ENCODE measurements around the gene DOCK2. TPM values are rescaled to one million over a fixed set of nuclear protein-coding genes. Genes with fewer than 3 reads are reported as not detected.

The DOCK2 gene
- total and polyA plus RNA-seq, 2 donors (not counting 3 experiments of a cell fraction or from before 2014, with no cell fraction given) = 0.62 to 4.8 TPM

GRCh38 chr5:169886677-169887076 lies 249.6 kb downstream of the DOCK2 start:
- FAIRE-seq = no peak
- Histone ChIP-seq H2AFZ (ENCODE audit: low read depth, low read length) (no peak overlapping the region), H3K27ac (ENCODE audit: insufficient read depth, low read depth, low read length) (no peak overlapping the region), H3K9ac (replicated peaks; ENCODE audit: extremely low read depth, insufficient read depth, low read length) (no peak overlapping the region), H3K79me2 (ENCODE audit: control insufficient read depth, insufficient read depth, low read length) (peaks cover 6% of the 10 kb centered on the region), H3K4me2 (ENCODE audit: insufficient read depth, low read length) (no peak overlapping the region), H3K4me1 (ENCODE audit: control insufficient read depth, extremely low read depth, insufficient read depth, low read length) (no peaks in the 10 kb centered on the region), H3K27me3 (ENCODE audit: control insufficient read depth in 2 of 2, insufficient read depth in 2 of 2, low read length in 2 of 2) (no peaks in the 10 kb centered on the region), H3K9me1 (replicated peaks; ENCODE audit: control insufficient read depth, extremely low read depth, insufficient read depth, low read length) (no peaks in the 10 kb centered on the region), H3K4me3 (replicated peaks in 1 of 3; ENCODE audit: insufficient read depth in 1 of 3, low read depth in 1 of 3, low read length in 3 of 3) (no peak overlapping the region), H3K9me3 (replicated peaks; ENCODE audit: control insufficient read depth, insufficient read depth, low read length) (no peaks in the 10 kb centered on the region), H3K36me3 (ENCODE audit: control insufficient read depth in 2 of 2, extremely low read depth in 1 of 2, insufficient read depth in 2 of 2, low read length in 2 of 2) (peaks cover 0 to 8% of the 10 kb centered on the region in 2 experiments), H4K20me1 (replicated peaks; ENCODE audit: control insufficient read depth, extremely low read depth, insufficient read depth, low read length) (no peaks in the 10 kb centered on the region)
- no TSS peak for BruUV-seq (replicated peaks)
- intact Hi-C loops (cut with micrococcal nuclease) = no loop called here
- CTCF ChIA-PET = interaction anchor here (1.4 kb wide), 1 partner anchor 94 kb away, joined by 6 read pairs; the partner anchor contains the start of gene INSYN2B
- dilution Hi-C loops (cut with MboI; ENCODE audit: extremely low pct_ligation_motif_present, low sequenced_read_pairs) = no loop called here
- POLR2A ChIA-PET = no interaction called here
- DNase-seq (ENCODE audit: low read depth, low spot score) = no peak
- TF ChIP-seq CTCF (IDR thresholded peaks at IDR 0.05; ENCODE audit: extremely low read depth in 1 of 2, insufficient read depth in 1 of 2, low read depth in 1 of 2, low read length in 2 of 2) = no peak
- TF ChIP-seq MAX (IDR thresholded peaks at IDR 0.05; ENCODE audit: insufficient read depth, insufficient read length) = no peak
- no peak for TF ChIP-seq POLR2AphosphoS5 (IDR thresholded peaks at IDR 0.05; ENCODE audit: insufficient read depth, low read depth, low read length)
- TF ChIP-seq FOS (IDR thresholded peaks at IDR 0.05; ENCODE audit: borderline replicate concordance, insufficient read depth, low read length) = no peak
- no peak for TF ChIP-seq GATA2 (IDR thresholded peaks at IDR 0.05; ENCODE audit: insufficient read depth, insufficient read length, low read depth, low read length)
- no peak for TF ChIP-seq MYC (IDR thresholded peaks at IDR 0.05; ENCODE audit: low read depth, low read length)
- TF ChIP-seq POLR2A (IDR thresholded peaks at IDR 0.05; ENCODE audit: low read depth, low read length) = no peak
- TF ChIP-seq JUN (IDR thresholded peaks at IDR 0.05; ENCODE audit: borderline replicate concordance, insufficient read depth, insufficient read length, low read depth) = no peak
- no peak for TF ChIP-seq EZH2 (IDR thresholded peaks at IDR 0.05; ENCODE audit: borderline replicate concordance, low read depth, low read length, severe bottlenecking)
